ENCODE results near the gene ADA. TPM values are rescaled to one million over a fixed set of nuclear protein-coding genes. Genes with fewer than 3 reads are reported as not detected.
A peak's percentile ranks its signal among the peaks of the same experiment; 100 is the strongest.

Gene ADA
- total RNA-seq, 1 experiment from 2014 or later, result 28.2 TPM

GRCh38 chr20:44694159-44694558, 42.7 kb upstream of the ADA start:
- no peaks in the 10 kb centered on the region for H3K27me3 ChIP-seq (ENCODE audit: insufficient read depth, low read depth)
- ChIA-PET CTCF (no interaction called here), POLR2A (ENCODE audit: unreplicated experiment) (no interaction called here)
- peaks cover 27% of the 10 kb centered on the region; the same call in 1 of the 2 replicates for H3F3A ChIP-seq (ENCODE audit: insufficient read depth, low read depth)
- BruUV-seq (replicated peaks), result no TSS peak
- H3K4me3 ChIP-seq, result no peak overlapping the region
- no peaks in the 10 kb centered on the region for H3K79me2 ChIP-seq (ENCODE audit: low read depth)
- H3K27ac ChIP-seq, result no peak overlapping the region
- no peak overlapping the region for H3K4me2 ChIP-seq
- no peaks in the 10 kb centered on the region for H4K20me1 ChIP-seq (ENCODE audit: insufficient read depth)
- H3K9me3 ChIP-seq (ENCODE audit: insufficient read depth, low read depth), result peaks cover 5% of the 10 kb centered on the region; the same call in 1 of the 2 replicates
- no peaks in the 10 kb centered on the region for H3K36me3 ChIP-seq (ENCODE audit: low read depth)
- H3K9me2 ChIP-seq (ENCODE audit: insufficient read depth), result no peaks in the 10 kb centered on the region
- DNase-seq, result no peak
- peaks cover 20% of the 10 kb centered on the region for H3K4me1 ChIP-seq (replicated peaks; ENCODE audit: insufficient read depth)
- no peak overlapping the region for H2AFZ ChIP-seq
- intact Hi-C loops (cut with micrococcal nuclease; ENCODE audit: unreplicated experiment), result no loop called here
- TF ChIP-seq CTCF (conservative IDR thresholded peaks at IDR 0.05) (no peak), EZH2 (IDR thresholded peaks at IDR 0.05; ENCODE audit: low read depth) (no peak)

GRCh38 chr20:44693627-44694026, 42.1 kb upstream of the ADA start:
- ChIA-PET CTCF (no interaction called here), POLR2A (ENCODE audit: unreplicated experiment) (no interaction called here)
- Histone ChIP-seq H3F3A (ENCODE audit: insufficient read depth, low read depth) (peaks cover 27% of the 10 kb centered on the region; the same call in 1 of the 2 replicates), H4K20me1 (ENCODE audit: insufficient read depth) (no peaks in the 10 kb centered on the region), H3K9me2 (ENCODE audit: insufficient read depth) (no peaks in the 10 kb centered on the region), H2AFZ (no peak overlapping the region), H3K36me3 (ENCODE audit: low read depth) (no peaks in the 10 kb centered on the region), H3K79me2 (ENCODE audit: low read depth) (no peaks in the 10 kb centered on the region), H3K9me3 (ENCODE audit: insufficient read depth, low read depth) (peaks cover 5% of the 10 kb centered on the region; the same call in 1 of the 2 replicates), H3K27me3 (ENCODE audit: insufficient read depth, low read depth) (no peaks in the 10 kb centered on the region), H3K4me2 (peak overlapping the region; percentile 44), H3K4me3 (no peak overlapping the region), H3K27ac (peak overlapping the region; percentile 65; the same call in 1 of the 2 replicates), H3K4me1 (replicated peaks; ENCODE audit: insufficient read depth) (peaks cover 20% of the 10 kb centered on the region)
- DNase-seq, result no peak
- no TSS peak for BruUV-seq (replicated peaks)
- intact Hi-C loops (cut with micrococcal nuclease; ENCODE audit: unreplicated experiment), result loop anchor here (1.0 kb wide), 3 partner anchors 21 to 54 kb away; no protein-coding TSS in a partner anchor
- TF ChIP-seq EZH2 (IDR thresholded peaks at IDR 0.05; ENCODE audit: low read depth) (no peak), CTCF (conservative IDR thresholded peaks at IDR 0.05) (no peak)

GRCh38 chr20:44692932-44693480, 41.5 kb upstream of the ADA start:
- Histone ChIP-seq H4K20me1 (ENCODE audit: insufficient read depth) (no peaks in the 10 kb centered on the region), H3K27ac (peak overlapping the region; percentile 65), H3K4me1 (replicated peaks; ENCODE audit: insufficient read depth) (peaks cover 20% of the 10 kb centered on the region), H3K36me3 (ENCODE audit: low read depth) (no peaks in the 10 kb centered on the region), H3K27me3 (ENCODE audit: insufficient read depth, low read depth) (no peaks in the 10 kb centered on the region), H3F3A (ENCODE audit: insufficient read depth, low read depth) (peaks cover 27% of the 10 kb centered on the region; the same call in 1 of the 2 replicates), H3K4me2 (peak overlapping the region; percentile 44), H3K79me2 (ENCODE audit: low read depth) (no peaks in the 10 kb centered on the region), H2AFZ (no peak overlapping the region), H3K9me2 (ENCODE audit: insufficient read depth) (no peaks in the 10 kb centered on the region), H3K4me3 (no peak overlapping the region), H3K9me3 (ENCODE audit: insufficient read depth, low read depth) (peaks cover 5% of the 10 kb centered on the region; the same call in 1 of the 2 replicates)
- ChIA-PET CTCF (interaction anchor here (0.6 kb wide), 1 partner anchor 266 kb away, joined by 3 read pairs; no protein-coding TSS in a partner anchor), POLR2A (ENCODE audit: unreplicated experiment) (interaction anchor here (0.7 kb wide), 1 partner anchor 1236 kb away, joined by 3 read pairs; no protein-coding TSS in a partner anchor)
- BruUV-seq (replicated peaks), result no TSS peak
- no peak for TF ChIP-seq EZH2 (IDR thresholded peaks at IDR 0.05; ENCODE audit: low read depth)
- no peak for TF ChIP-seq CTCF (conservative IDR thresholded peaks at IDR 0.05)
- peak; percentile 93 to 97 for DNase-seq
- intact Hi-C loops (cut with micrococcal nuclease; ENCODE audit: unreplicated experiment), result loop anchor here (1.0 kb wide), 3 partner anchors 21 to 54 kb away; no protein-coding TSS in a partner anchor

Measured in PC-9 (cell line).